ENCODE results near the gene SPDYC. TPM values are rescaled to one million over a fixed set of nuclear protein-coding genes. Genes with fewer than 3 reads are reported as not detected.

Gene SPDYC
- total RNA-seq, 1 experiment from 2014 or later, result not detected

GRCh38 chr11:65185869-65186341 is 15.9 kb downstream of the SPDYC start:
- ATAC-seq (no peak), DNase-seq (no peak)
- no peak overlapping the region for H3K9ac ChIP-seq (ENCODE audit: low read length)
- H4K20me1 ChIP-seq (ENCODE audit: low read length), result peaks cover 4% of the 10 kb centered on the region; the same call in 1 of the 2 replicates
- H3K9me2 ChIP-seq (replicated peaks; ENCODE audit: low read length), result no peaks in the 10 kb centered on the region
- no peaks in the 10 kb centered on the region for H3K27me3 ChIP-seq (ENCODE audit: low read length)
- H3K4me2 ChIP-seq (ENCODE audit: low read length), result no peak overlapping the region
- peaks cover 55% of the 10 kb centered on the region for H3K36me3 ChIP-seq (ENCODE audit: low read depth, low read length)
- H3F3A ChIP-seq (ENCODE audit: low read length, unreplicated experiment), result no peaks in the 10 kb centered on the region
- H3K4me1 ChIP-seq (ENCODE audit: insufficient read depth, low read length), result peaks cover 21% of the 10 kb centered on the region
- intact Hi-C loops (cut with micrococcal nuclease), result loop anchor here (10.0 kb wide), 1 partner anchor 129 kb away; the partner anchor contains the start of gene CDC42EP2
- no peak overlapping the region for H2AFZ ChIP-seq (ENCODE audit: low read length)
- ChIA-PET CTCF (interaction anchor here (0.6 kb wide), 1 partner anchor 342 kb away, joined by 3 read pairs; the partner anchor contains the start of gene CDC42BPG), POLR2A (ENCODE audit: unreplicated experiment) (no interaction called here)
- no peak for TF ChIP-seq EZH2phosphoT487 (IDR thresholded peaks at IDR 0.05; ENCODE audit: borderline replicate concordance, low read length)
- TF ChIP-seq, protein P1, sequence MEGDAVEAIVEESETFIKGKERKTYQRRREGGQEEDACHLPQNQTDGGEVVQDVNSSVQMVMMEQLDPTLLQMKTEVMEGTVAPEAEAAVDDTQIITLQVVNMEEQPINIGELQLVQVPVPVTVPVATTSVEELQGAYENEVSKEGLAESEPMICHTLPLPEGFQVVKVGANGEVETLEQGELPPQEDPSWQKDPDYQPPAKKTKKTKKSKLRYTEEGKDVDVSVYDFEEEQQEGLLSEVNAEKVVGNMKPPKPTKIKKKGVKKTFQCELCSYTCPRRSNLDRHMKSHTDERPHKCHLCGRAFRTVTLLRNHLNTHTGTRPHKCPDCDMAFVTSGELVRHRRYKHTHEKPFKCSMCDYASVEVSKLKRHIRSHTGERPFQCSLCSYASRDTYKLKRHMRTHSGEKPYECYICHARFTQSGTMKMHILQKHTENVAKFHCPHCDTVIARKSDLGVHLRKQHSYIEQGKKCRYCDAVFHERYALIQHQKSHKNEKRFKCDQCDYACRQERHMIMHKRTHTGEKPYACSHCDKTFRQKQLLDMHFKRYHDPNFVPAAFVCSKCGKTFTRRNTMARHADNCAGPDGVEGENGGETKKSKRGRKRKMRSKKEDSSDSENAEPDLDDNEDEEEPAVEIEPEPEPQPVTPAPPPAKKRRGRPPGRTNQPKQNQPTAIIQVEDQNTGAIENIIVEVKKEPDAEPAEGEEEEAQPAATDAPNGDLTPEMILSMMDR (conservative IDR thresholded peaks at IDR 0.05; ENCODE audit: low read depth, low read length), result peak; percentile 29; the same call in 1 of the 2 replicates
- H3K79me2 ChIP-seq (ENCODE audit: low read length), result peaks cover 50% of the 10 kb centered on the region
- no TSS peak for BruUV-seq (replicated peaks)
- H3K9me3 ChIP-seq (ENCODE audit: low read length), result no peaks in the 10 kb centered on the region
- no peak overlapping the region for H3K27ac ChIP-seq (ENCODE audit: low read length)
- H3K4me3 ChIP-seq (ENCODE audit: low read length), result no peak overlapping the region

DNA sequence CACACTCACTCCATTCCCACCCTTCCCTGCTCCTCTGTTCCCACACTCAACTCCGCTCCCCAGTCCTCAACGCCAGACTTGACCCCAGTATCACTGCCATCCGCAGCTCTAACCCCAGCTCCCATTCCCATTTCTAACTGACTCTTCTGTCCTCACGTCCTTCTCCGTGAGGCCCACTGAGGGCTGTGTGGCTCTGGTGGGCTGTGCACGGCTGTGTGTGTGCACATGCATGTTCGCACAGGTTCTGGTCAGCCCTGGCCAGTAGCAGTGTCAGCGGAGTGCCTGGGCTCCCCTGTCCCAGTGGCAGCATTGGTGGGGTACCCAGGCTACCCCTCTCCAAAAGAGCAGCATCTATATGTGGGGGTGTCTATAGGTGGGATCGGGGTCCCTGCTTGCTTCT is 16.7 kb downstream of the SPDYC start:
- CTCF ChIA-PET, result no interaction called here
- no peak overlapping the region for H3K9ac ChIP-seq (ENCODE audit: low read length)

GRCh38 chr11:65187146-65187675 is 17.2 kb downstream of the SPDYC start:
- Histone ChIP-seq H3K79me2 (ENCODE audit: low read length) (peaks cover 42% of the 10 kb centered on the region), H4K20me1 (ENCODE audit: low read length) (peaks cover 4% of the 10 kb centered on the region; the same call in 1 of the 2 replicates), H3K4me1 (ENCODE audit: insufficient read depth, low read length) (peaks cover 21% of the 10 kb centered on the region), H3K4me3 (ENCODE audit: low read length) (no peak overlapping the region), H3F3A (ENCODE audit: low read length, unreplicated experiment) (no peaks in the 10 kb centered on the region), H3K27me3 (ENCODE audit: low read length) (no peaks in the 10 kb centered on the region), H3K36me3 (ENCODE audit: low read depth, low read length) (peaks cover 56% of the 10 kb centered on the region), H2AFZ (ENCODE audit: low read length) (no peak overlapping the region), H3K9me3 (ENCODE audit: low read length) (no peaks in the 10 kb centered on the region), H3K9me2 (replicated peaks; ENCODE audit: low read length) (no peaks in the 10 kb centered on the region), H3K27ac (ENCODE audit: low read length) (no peak overlapping the region), H3K9ac (ENCODE audit: low read length) (no peak overlapping the region), H3K4me2 (ENCODE audit: low read length) (no peak overlapping the region)
- POLR2A ChIA-PET (ENCODE audit: unreplicated experiment), result no interaction called here
- DNase-seq (no peak), ATAC-seq (no peak)
- CTCF ChIA-PET, result no interaction called here
- intact Hi-C loops (cut with micrococcal nuclease), result loop anchor here (10.0 kb wide), 1 partner anchor 128 kb away; the partner anchor contains the start of gene CDC42EP2
- BruUV-seq (replicated peaks), result no TSS peak
- no peak for TF ChIP-seq EZH2phosphoT487 (IDR thresholded peaks at IDR 0.05; ENCODE audit: borderline replicate concordance, low read length)
- no peak for TF ChIP-seq EZH2 (IDR thresholded peaks at IDR 0.05; ENCODE audit: low read length, unreplicated experiment)
- TF ChIP-seq, protein P1 (conservative IDR thresholded peaks at IDR 0.05; ENCODE audit: low read depth, low read length), result no peak

More for the DNA sequence above, 16.7 kb downstream of the SPDYC start:
- Histone ChIP-seq H3F3A (ENCODE audit: low read length, unreplicated experiment) (no peaks in the 10 kb centered on the region), H4K20me1 (ENCODE audit: low read length) (peaks cover 4% of the 10 kb centered on the region; the same call in 1 of the 2 replicates), H2AFZ (ENCODE audit: low read length) (no peak overlapping the region), H3K79me2 (ENCODE audit: low read length) (peaks cover 47% of the 10 kb centered on the region), H3K4me3 (ENCODE audit: low read length) (no peak overlapping the region), H3K4me1 (ENCODE audit: insufficient read depth, low read length) (peaks cover 21% of the 10 kb centered on the region), H3K9me2 (replicated peaks; ENCODE audit: low read length) (no peaks in the 10 kb centered on the region), H3K4me2 (ENCODE audit: low read length) (no peak overlapping the region), H3K27ac (ENCODE audit: low read length) (no peak overlapping the region), H3K9me3 (ENCODE audit: low read length) (no peaks in the 10 kb centered on the region), H3K27me3 (ENCODE audit: low read length) (no peaks in the 10 kb centered on the region), H3K36me3 (ENCODE audit: low read depth, low read length) (peaks cover 56% of the 10 kb centered on the region)
- TF ChIP-seq, protein P1 (conservative IDR thresholded peaks at IDR 0.05; ENCODE audit: low read depth, low read length), result no peak
- TF ChIP-seq EZH2phosphoT487 (IDR thresholded peaks at IDR 0.05; ENCODE audit: borderline replicate concordance, low read length) (no peak), EZH2 (IDR thresholded peaks at IDR 0.05; ENCODE audit: low read length, unreplicated experiment) (no peak)
- no TSS peak for BruUV-seq (replicated peaks)
- no peak for DNase-seq
- no peak for ATAC-seq
- intact Hi-C loops (cut with micrococcal nuclease), result loop anchor here (10.0 kb wide), 1 partner anchor 128 kb away; the partner anchor contains the start of gene CDC42EP2
- POLR2A ChIA-PET (ENCODE audit: unreplicated experiment), result no interaction called here

All from PC-3 (cell line).